Neural crest cell (in vitro differentiated cells): ENCODE results near the gene GTPBP2. TPM values are rescaled to one million over a fixed set of nuclear protein-coding genes. Genes with fewer than 3 reads are reported as not detected.

Source experiments
- DNase-seq: peaks from one replicate; pipeline ENCODE4 v3.0.0; 2021; ENCODE audit warnings: low read depth, mixed read lengths, low spot score
- H3K27ac Mint-ChIP-seq: one replicate; pipeline ENCODE4 v1.8.0; 2021; ENCODE audit warnings: mild to moderate bottlenecking, mixed read lengths; ENCODE audit not compliant: unreplicated experiment
- H3K27me3 Mint-ChIP-seq: 2 replicates; pipeline ENCODE4 v1.8.0; 2021; ENCODE audit warnings: low read depth, mild to moderate bottlenecking, mixed read lengths
- H3K36me3 Mint-ChIP-seq: 2 replicates; pipeline ENCODE4 v1.8.0; 2021; ENCODE audit warnings: low read depth, mild to moderate bottlenecking, mixed read lengths
- H3K4me1 Mint-ChIP-seq: 2 replicates; pipeline ENCODE4 v1.8.0; 2021; ENCODE audit warnings: mixed read lengths
- H3K4me3 Mint-ChIP-seq: one replicate; pipeline ENCODE4 v1.8.0; 2021; ENCODE audit warnings: mild to moderate bottlenecking, mixed read lengths
- H3K9me3 Mint-ChIP-seq: 2 replicates; pipeline ENCODE4 v1.8.0; 2021; ENCODE audit warnings: mixed read lengths
- CTCF ChIP-seq: fragments of 200-600 bp; sonication (generic); conservative IDR thresholded peaks from 2 replicates; pipeline ENCODE4 v1.5.0; 2021; ENCODE audit warnings: antibody characterized with exemption, mild to moderate bottlenecking
- total RNA-seq: library from RNA; stranded (reverse); gene quantifications from 2 replicates; pipeline ENCODE4 v1.2.1, GENCODE V29; 2021

The GTPBP2 gene
- total RNA-seq, 1 donor from 2014 or later = 70.0 TPM

GRCh38 chr6:43588194-43588593 lies 40.9 kb downstream of the GTPBP2 start:
- no peaks in the 10 kb centered on the region for H3K9me3 Mint-ChIP-seq
- H3K27ac Mint-ChIP-seq = no peak overlapping the region
- TF ChIP-seq CTCF = no peak
- DNase-seq = no peak
- peaks cover 12% of the 10 kb centered on the region for H3K36me3 Mint-ChIP-seq
- H3K4me1 Mint-ChIP-seq = no peaks in the 10 kb centered on the region
- H3K27me3 Mint-ChIP-seq = no peaks in the 10 kb centered on the region
- H3K4me3 Mint-ChIP-seq = no peak overlapping the region

DNA sequence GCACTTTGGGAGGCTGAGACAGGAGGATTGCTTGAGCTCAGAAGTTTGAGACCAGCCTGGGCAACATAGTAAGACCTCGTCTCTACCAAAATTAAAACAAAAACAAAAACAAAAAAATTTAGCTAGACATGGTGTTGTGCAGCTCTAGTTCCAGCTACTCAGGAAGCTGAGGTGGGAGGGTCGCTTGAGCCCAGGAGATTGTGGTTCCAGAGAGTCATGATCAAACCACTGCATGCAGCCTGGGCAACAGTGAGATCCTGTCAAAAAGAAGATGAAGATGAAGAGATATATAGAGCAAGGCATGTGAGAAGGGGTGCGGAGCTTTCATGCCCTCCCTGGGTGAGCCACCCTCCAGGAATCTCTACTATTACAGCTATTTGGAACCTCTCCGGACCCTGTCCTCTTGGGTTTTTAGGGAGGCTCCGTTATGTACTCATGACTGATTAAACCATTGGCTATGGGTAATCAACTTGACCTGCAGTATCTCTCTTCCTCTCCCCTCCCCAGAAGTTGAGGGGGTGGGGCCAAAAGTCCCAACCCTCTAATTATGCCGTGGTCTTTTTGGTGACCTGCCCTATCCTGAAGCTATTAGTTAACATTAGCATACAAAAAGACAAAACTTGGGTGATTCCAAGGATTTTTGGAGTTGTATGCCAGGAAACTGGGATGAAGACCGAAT lies 44.0 kb downstream of the GTPBP2 start:
- no peak overlapping the region for H3K4me3 Mint-ChIP-seq
- H3K4me1 Mint-ChIP-seq = no peaks in the 10 kb centered on the region
- H3K27me3 Mint-ChIP-seq = no peaks in the 10 kb centered on the region
- DNase-seq = no peak
- H3K27ac Mint-ChIP-seq = no peak overlapping the region
- TF ChIP-seq CTCF = no peak
- peaks cover 15% of the 10 kb centered on the region for H3K36me3 Mint-ChIP-seq
- no peaks in the 10 kb centered on the region for H3K9me3 Mint-ChIP-seq

- peaks cover 13% of the 10 kb centered on the region for H3K36me3 Mint-ChIP-seq
- DNase-seq = no peak
- TF ChIP-seq CTCF = no peak
- H3K27me3 Mint-ChIP-seq = no peaks in the 10 kb centered on the region
- H3K4me1 Mint-ChIP-seq = peaks cover 12% of the 10 kb centered on the region
- no peak overlapping the region for H3K4me3 Mint-ChIP-seq
- H3K9me3 Mint-ChIP-seq = no peaks in the 10 kb centered on the region
- H3K27ac Mint-ChIP-seq = no peak overlapping the region
Observed at GRCh38 chr6:43582911-43583310, 46.2 kb downstream of the GTPBP2 start.

- no peaks in the 10 kb centered on the region for H3K9me3 Mint-ChIP-seq
- H3K27ac Mint-ChIP-seq = no peak overlapping the region
- H3K27me3 Mint-ChIP-seq = no peaks in the 10 kb centered on the region
- peak overlapping the region; percentile 67 for H3K4me3 Mint-ChIP-seq
- TF ChIP-seq CTCF = no peak
- DNase-seq = no peak
- H3K36me3 Mint-ChIP-seq = peaks cover 7% of the 10 kb centered on the region
- H3K4me1 Mint-ChIP-seq = peaks cover 38% of the 10 kb centered on the region
Observed at GRCh38 chr6:43579171-43579570, 49.9 kb downstream of the GTPBP2 start.

GRCh38 chr6:43578748-43579147 lies 50.3 kb downstream of the GTPBP2 start:
- Mint-ChIP-seq H3K27me3 (no peaks in the 10 kb centered on the region), H3K27ac (no peak overlapping the region), H3K4me3 (peak overlapping the region; percentile 67), H3K36me3 (peaks cover 7% of the 10 kb centered on the region), H3K9me3 (no peaks in the 10 kb centered on the region), H3K4me1 (peaks cover 38% of the 10 kb centered on the region)
- TF ChIP-seq CTCF = no peak
- no peak for DNase-seq
